A549 (cell line): ENCODE data around the gene UQCR11. TPM values are rescaled to one million over a fixed set of nuclear protein-coding genes. Genes with fewer than 3 reads are reported as not detected.

Experiments used
- ATAC-seq, 2 experiments: fragments of 200-7000 bp in 1 of 2; fragments of >200 bp in 1 of 2; cut with Nextera tagmentation in 1 of 2; cut with Tn5 transposase in 1 of 2; 3 replicates each; pipeline versions ENCODE4 v1.8.0 to v1.9.1; 2018 to 2020; ENCODE audit warnings: mild to moderate bottlenecking in 1 of 2, moderate library complexity in 1 of 2
- CTCF ChIA-PET: fragments of 300-600 bp; sonication (Branson Sonifier 250); formaldehyde crosslinking; extraction: SDS; loops from one replicate; lab custom pipeline; 2021; ENCODE audit warnings: antibody characterized with exemption, inconsistent platforms; lab: Yijun Ruan, JAX
- POLR2A ChIA-PET: fragments of 350-600 bp; formaldehyde crosslinking; extraction: SDS; loops from one replicate; lab custom pipeline; 2021; ENCODE audit warnings: antibody characterized with exemption, inconsistent platforms; lab: Yijun Ruan, JAX
- DNase-seq, 2 experiments: peaks; one replicate each; pipeline versions ENCODE4 v3.0.0 to v3.0.0-alpha.2; 2011 to 2016; ENCODE audit warnings: low read depth in 1 of 2, low spot score in 1 of 2
- FAIRE-seq: peaks from 2 replicates; lab custom pipeline; 2011; peaks lifted over from hg19 to GRCh38; lab: Jason Lieb, UNC
- H3K27ac ChIP-seq, 2 experiments: fragments of >200 bp; sonication (Bioruptor Twin); formaldehyde crosslinking; 3 replicates each; pipeline ENCODE4 v1.5.1; 2016 to 2017
- H3K4me1 ChIP-seq: fragments of >200 bp; sonication (Bioruptor Twin); formaldehyde crosslinking; 3 replicates; pipeline ENCODE4 v1.6.1; 2016
- H3K4me2 ChIP-seq: fragments of >200 bp; sonication (Bioruptor Twin); formaldehyde crosslinking; 3 replicates; pipeline ENCODE4 v1.6.1; 2016
- H3K4me3 ChIP-seq: fragments of >200 bp; sonication (Bioruptor Twin); formaldehyde crosslinking; 3 replicates; pipeline ENCODE4 v1.5.1; 2016
- H3K9me3 ChIP-seq: fragments of >200 bp; sonication (Bioruptor Twin); formaldehyde crosslinking; 3 replicates; pipeline ENCODE4 v1.6.1; 2016
- CBX2 ChIP-seq: fragments of 200-600 bp; sonication (generic); IDR thresholded peaks from 2 replicates; pipeline ENCODE4 v1.6.1; 2016; ENCODE audit warnings: low read depth, mild to moderate bottlenecking, borderline replicate concordance
- CBX8 ChIP-seq: fragments of 200-600 bp; sonication (generic); IDR thresholded peaks from 2 replicates; pipeline ENCODE4 v1.6.1; 2016
- CEBPB ChIP-seq, 2 experiments: fragments of >200 bp in 1 of 2; sonication (Bioruptor Twin) in 1 of 2; formaldehyde crosslinking in 1 of 2; IDR thresholded peaks; 2 replicates each; pipeline ENCODE4 v1.6.1; 2012 to 2016
- CHD4 ChIP-seq: fragments of 200-600 bp; sonication (generic); IDR thresholded peaks from 2 replicates; pipeline ENCODE4 v1.6.1; 2016; ENCODE audit warnings: antibody characterized with exemption, mild to moderate bottlenecking, borderline replicate concordance
- EHF ChIP-seq: fragments of 250-450 bp; sonication (Bioruptor Pico); IDR thresholded peaks from 2 replicates; pipeline ENCODE4 v1.5.0; 2020; ENCODE audit warnings: mild to moderate bottlenecking
- EHMT2 ChIP-seq: fragments of 200-600 bp; sonication (generic); IDR thresholded peaks from 2 replicates; pipeline ENCODE4 v1.6.1; 2016; ENCODE audit warnings: antibody characterized with exemption, low read depth, mild to moderate bottlenecking, moderate library complexity
- ESRRA ChIP-seq: fragments of 150-350 bp; IDR thresholded peaks from 2 replicates; pipeline ENCODE4 v1.6.1; 2014; ENCODE audit warnings: mild to moderate bottlenecking, low read length, borderline replicate concordance
- FOSB ChIP-seq: fragments of 250-450 bp; sonication (Bioruptor Pico); IDR thresholded peaks from 2 replicates; pipeline ENCODE4 v1.5.0; 2020; ENCODE audit warnings: mild to moderate bottlenecking, moderate library complexity
- FOSL2 ChIP-seq, 2 experiments: fragments of 450-650 bp in 1 of 2; fragments of >200 bp in 1 of 2; sonication (Bioruptor Twin) in 1 of 2; formaldehyde crosslinking; IDR thresholded peaks; 2 replicates each; pipeline versions ENCODE4 v1.5.0 to v1.6.1; 2016 to 2020; ENCODE audit warnings: mild to moderate bottlenecking in 1 of 2, moderate library complexity in 1 of 2
- GATA3 ChIP-seq: IDR thresholded peaks from 2 replicates; pipeline ENCODE4 v1.6.1; 2012; ENCODE audit warnings: borderline replicate concordance
- HOXB13 ChIP-seq: fragments of 250-450 bp; sonication (Bioruptor Pico); IDR thresholded peaks from 2 replicates; pipeline ENCODE4 v1.5.0; 2020; ENCODE audit warnings: low read depth, mild to moderate bottlenecking, moderate library complexity
- JUN ChIP-seq, 2 experiments: fragments of >200 bp; sonication (Bioruptor Twin); formaldehyde crosslinking; IDR thresholded peaks; 2 replicates in 1 of 2; 3 replicates in 1 of 2; pipeline ENCODE4 v1.6.1; 2016 to 2017
- JUNB ChIP-seq: fragments of >200 bp; sonication (Bioruptor Twin); formaldehyde crosslinking; IDR thresholded peaks from 2 replicates; pipeline ENCODE4 v1.6.1; 2016
- KDM5A ChIP-seq: fragments of 200-600 bp; sonication (generic); IDR thresholded peaks from 2 replicates; pipeline ENCODE4 v1.6.1; 2016; ENCODE audit warnings: antibody characterized with exemption, mild to moderate bottlenecking
- MAFK ChIP-seq: fragments of 450-650 bp; IDR thresholded peaks from 2 replicates; pipeline ENCODE4 v1.6.1; 2014; ENCODE audit not compliant: partially characterized antibody
- NFE2L2 ChIP-seq: fragments of 150-350 bp; conservative IDR thresholded peaks from 2 replicates; pipeline ENCODE4 v1.6.1; 2014; ENCODE audit warnings: low read length
- NPAS2 ChIP-seq: fragments of 250-450 bp; sonication (Bioruptor Pico); IDR thresholded peaks from 2 replicates; pipeline ENCODE4 v1.8.0; 2022; ENCODE audit warnings: mild to moderate bottlenecking, moderate library complexity, borderline replicate concordance
- NR3C1 ChIP-seq: fragments of >200 bp; sonication (Bioruptor Twin); formaldehyde crosslinking; IDR thresholded peaks from 3 replicates; pipeline ENCODE4 v1.6.1; 2017
- POLR2AphosphoS2 ChIP-seq: conservative IDR thresholded peaks from 2 replicates; pipeline ENCODE4 v1.6.1; 2012; ENCODE audit warnings: low read length, improper control_type of control experiment, inconsistent platforms
- RAD21 ChIP-seq, 2 experiments: fragments of >200 bp in 1 of 2; sonication (Bioruptor Twin) in 1 of 2; formaldehyde crosslinking in 1 of 2; IDR thresholded peaks in 1 of 2; conservative IDR thresholded peaks in 1 of 2; 2 replicates in 1 of 2; 3 replicates in 1 of 2; pipeline ENCODE4 v1.6.1; 2012 to 2018; ENCODE audit warnings: inconsistent platforms in 1 of 2
- RCOR1 ChIP-seq: fragments of 150-350 bp; IDR thresholded peaks from 2 replicates; pipeline ENCODE4 v1.6.1; 2014; ENCODE audit warnings: antibody characterized with exemption, low read length, low read depth
- RFX5 ChIP-seq: fragments of 450-650 bp; IDR thresholded peaks from 2 replicates; pipeline ENCODE4 v1.7.1; 2014; ENCODE audit warnings: antibody characterized with exemption, mild to moderate bottlenecking, moderate library complexity
- TFCP2L1 ChIP-seq: fragments of 250-450 bp; sonication (Bioruptor Pico); IDR thresholded peaks from 2 replicates; pipeline ENCODE4 v1.5.0; 2021; ENCODE audit warnings: mild to moderate bottlenecking
- TP53 ChIP-seq: fragments of 250-450 bp; sonication (Bioruptor Pico); IDR thresholded peaks from 2 replicates; pipeline ENCODE4 v1.5.0; 2021; ENCODE audit warnings: mild to moderate bottlenecking, moderate library complexity
- ZC3H11A ChIP-seq: fragments of 450-650 bp; IDR thresholded peaks from 2 replicates; pipeline ENCODE4 v1.6.1; 2014; ENCODE audit warnings: antibody characterized with exemption, mild to moderate bottlenecking
- ZFP36 ChIP-seq: fragments of 450-650 bp; IDR thresholded peaks from 2 replicates; pipeline ENCODE4 v1.6.1; 2014; ENCODE audit warnings: borderline replicate concordance; ENCODE audit not compliant: partially characterized antibody
- ZNF302 ChIP-seq: fragments of 250-450 bp; sonication (Bioruptor Pico); IDR thresholded peaks from 2 replicates; pipeline ENCODE4 v1.9.0; 2021; ENCODE audit warnings: inconsistent platforms, mild to moderate bottlenecking, moderate library complexity
- WGBS: methylation state at CpG from one replicate; pipeline ENCODE4 v1.1.6; 2017; ENCODE audit errors: missing lambda C conversion rate; 5-methylcytosine and 5-hydroxymethylcytosine counted together
- polyA plus RNA-seq, 4 experiments: library from polyadenylated mRNA; depleted of rRNA in 3 of 4; stranded (reverse); fragments of >200 nt; fragmentation: RNase III in 1 of 4; extraction: RNeasy Plus Mini Kit Qiagen cat#74134 plus additional on column Dnase treatment in 1 of 4; gene quantifications; 2 replicates in 3 of 4; 3 replicates in 1 of 4; pipeline ENCODE4 v1.2.3, GENCODE V29; 2011 to 2017
- TF ChIP-seq, protein P1 (sequence below): fragments of >200 bp; sonication (Bioruptor Twin); formaldehyde crosslinking; IDR thresholded peaks from 3 replicates; pipeline ENCODE4 v1.6.1; 2016
- TF ChIP-seq, protein P2 (sequence below): fragments of 200-600 bp; sonication (generic); IDR thresholded peaks from 2 replicates; pipeline ENCODE4 v1.6.1; 2016; ENCODE audit warnings: antibody characterized with exemption, mild to moderate bottlenecking, moderate library complexity
- TF ChIP-seq, protein P3 (sequence below): fragments of 150-350 bp; IDR thresholded peaks from 2 replicates; pipeline ENCODE4 v1.6.1; 2014; ENCODE audit warnings: low read depth, mild to moderate bottlenecking, low read length
- TF ChIP-seq, protein P4 (sequence below): fragments of >200 bp; sonication (Bioruptor Twin); formaldehyde crosslinking; IDR thresholded peaks from 3 replicates; pipeline ENCODE4 v1.5.1; 2016

Gene UQCR11
- polyA plus RNA-seq, 2 of the 4 experiments (the other 2 are of a cell fraction), result 111 to 152 TPM

DNA sequence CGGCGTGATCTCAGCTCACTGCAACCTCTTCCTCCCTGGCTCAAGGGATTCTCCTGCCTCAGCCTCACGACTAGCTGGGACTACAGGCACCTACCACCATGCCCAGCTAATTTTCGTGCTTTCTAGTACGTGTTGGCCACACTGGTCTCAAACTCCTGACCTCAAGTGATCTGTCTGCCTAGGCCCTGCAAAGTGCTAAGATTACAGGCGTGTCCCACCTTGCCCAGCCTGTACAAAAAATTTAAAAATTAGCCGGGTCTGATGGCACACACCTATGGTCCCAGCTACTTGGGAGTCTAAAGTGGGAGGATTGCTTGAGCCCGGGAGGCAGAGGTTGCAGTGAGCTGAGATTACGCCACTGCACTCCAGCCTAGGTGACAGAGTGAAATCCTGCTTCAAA, 32.5 kb downstream of the UQCR11 start:
- H3K4me2 ChIP-seq, result no peak overlapping the region
- ATAC-seq (no peak), FAIRE-seq (no peak), DNase-seq (no peak)
- WGBS, result 83% methylated on average over 8 of the region's 9 CpGs
- no peak overlapping the region for H3K4me3 ChIP-seq
- H3K4me1 ChIP-seq, result peaks cover 4% of the 10 kb centered on the region; the same call in 1 of the 3 replicates
- H3K27ac ChIP-seq, result no peak overlapping the region
- POLR2A ChIA-PET, result no interaction called here
- H3K9me3 ChIP-seq, result no peaks in the 10 kb centered on the region
- CTCF ChIA-PET, result no interaction called here
- TF ChIP-seq, protein P1, sequence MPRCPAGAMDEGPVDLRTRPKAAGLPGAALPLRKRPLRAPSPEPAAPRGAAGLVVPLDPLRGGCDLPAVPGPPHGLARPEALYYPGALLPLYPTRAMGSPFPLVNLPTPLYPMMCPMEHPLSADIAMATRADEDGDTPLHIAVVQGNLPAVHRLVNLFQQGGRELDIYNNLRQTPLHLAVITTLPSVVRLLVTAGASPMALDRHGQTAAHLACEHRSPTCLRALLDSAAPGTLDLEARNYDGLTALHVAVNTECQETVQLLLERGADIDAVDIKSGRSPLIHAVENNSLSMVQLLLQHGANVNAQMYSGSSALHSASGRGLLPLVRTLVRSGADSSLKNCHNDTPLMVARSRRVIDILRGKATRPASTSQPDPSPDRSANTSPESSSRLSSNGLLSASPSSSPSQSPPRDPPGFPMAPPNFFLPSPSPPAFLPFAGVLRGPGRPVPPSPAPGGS, result no peak
- TF ChIP-seq POLR2AphosphoS2 (no peak), MAFK (no peak), TP53 (CRISPR knock-in tag) (no peak), CBX2 (no peak), EHMT2 (no peak), NR3C1 (no peak), NPAS2 (no peak), CBX8 (no peak), NFE2L2 (no peak), KDM5A (no peak), TFCP2L1 (CRISPR knock-in tag) (no peak), GATA3 (no peak), CEBPB (IDR thresholded peaks at IDR 0.05) (no peak), FOSL2 (IDR thresholded peaks at IDR 0.05) (no peak), FOSL2 (CRISPR knock-in tag; IDR thresholded peaks at IDR 0.05) (no peak), ZNF302 (CRISPR knock-in tag) (no peak), RFX5 (no peak)
- TF ChIP-seq, protein P2, sequence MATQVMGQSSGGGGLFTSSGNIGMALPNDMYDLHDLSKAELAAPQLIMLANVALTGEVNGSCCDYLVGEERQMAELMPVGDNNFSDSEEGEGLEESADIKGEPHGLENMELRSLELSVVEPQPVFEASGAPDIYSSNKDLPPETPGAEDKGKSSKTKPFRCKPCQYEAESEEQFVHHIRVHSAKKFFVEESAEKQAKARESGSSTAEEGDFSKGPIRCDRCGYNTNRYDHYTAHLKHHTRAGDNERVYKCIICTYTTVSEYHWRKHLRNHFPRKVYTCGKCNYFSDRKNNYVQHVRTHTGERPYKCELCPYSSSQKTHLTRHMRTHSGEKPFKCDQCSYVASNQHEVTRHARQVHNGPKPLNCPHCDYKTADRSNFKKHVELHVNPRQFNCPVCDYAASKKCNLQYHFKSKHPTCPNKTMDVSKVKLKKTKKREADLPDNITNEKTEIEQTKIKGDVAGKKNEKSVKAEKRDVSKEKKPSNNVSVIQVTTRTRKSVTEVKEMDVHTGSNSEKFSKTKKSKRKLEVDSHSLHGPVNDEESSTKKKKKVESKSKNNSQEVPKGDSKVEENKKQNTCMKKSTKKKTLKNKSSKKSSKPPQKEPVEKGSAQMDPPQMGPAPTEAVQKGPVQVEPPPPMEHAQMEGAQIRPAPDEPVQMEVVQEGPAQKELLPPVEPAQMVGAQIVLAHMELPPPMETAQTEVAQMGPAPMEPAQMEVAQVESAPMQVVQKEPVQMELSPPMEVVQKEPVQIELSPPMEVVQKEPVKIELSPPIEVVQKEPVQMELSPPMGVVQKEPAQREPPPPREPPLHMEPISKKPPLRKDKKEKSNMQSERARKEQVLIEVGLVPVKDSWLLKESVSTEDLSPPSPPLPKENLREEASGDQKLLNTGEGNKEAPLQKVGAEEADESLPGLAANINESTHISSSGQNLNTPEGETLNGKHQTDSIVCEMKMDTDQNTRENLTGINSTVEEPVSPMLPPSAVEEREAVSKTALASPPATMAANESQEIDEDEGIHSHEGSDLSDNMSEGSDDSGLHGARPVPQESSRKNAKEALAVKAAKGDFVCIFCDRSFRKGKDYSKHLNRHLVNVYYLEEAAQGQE, result no peak

DNA sequence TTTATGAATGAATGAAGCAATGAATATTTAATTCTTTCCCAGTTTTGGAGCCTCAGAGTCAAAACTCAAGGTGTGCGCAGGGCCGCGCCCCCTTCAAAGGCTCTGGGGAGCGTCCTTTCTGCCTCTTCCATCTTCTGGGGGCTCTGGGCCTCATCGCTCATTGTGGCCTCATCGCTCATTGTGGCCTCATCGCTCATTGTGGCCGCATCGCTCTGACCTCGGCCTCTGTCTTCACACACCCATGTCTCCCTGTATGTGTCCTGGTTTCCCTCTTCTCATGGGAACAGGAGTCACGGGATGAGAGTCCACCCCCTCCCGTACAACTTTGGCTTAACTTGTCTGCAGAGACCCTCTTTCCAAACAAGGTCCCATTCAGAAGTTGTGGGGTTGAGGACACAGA, 33.9 kb downstream of the UQCR11 start:
- DNase-seq (no peak), FAIRE-seq (no peak), ATAC-seq (no peak)
- H3K4me1 ChIP-seq, result peaks cover 4% of the 10 kb centered on the region; the same call in 1 of the 3 replicates
- WGBS, result 91% methylated on average over 12 of the region's 12 CpGs
- ChIA-PET POLR2A (no interaction called here), CTCF (no interaction called here)
- no peak overlapping the region for H3K4me2 ChIP-seq
- TF ChIP-seq, protein P3, sequence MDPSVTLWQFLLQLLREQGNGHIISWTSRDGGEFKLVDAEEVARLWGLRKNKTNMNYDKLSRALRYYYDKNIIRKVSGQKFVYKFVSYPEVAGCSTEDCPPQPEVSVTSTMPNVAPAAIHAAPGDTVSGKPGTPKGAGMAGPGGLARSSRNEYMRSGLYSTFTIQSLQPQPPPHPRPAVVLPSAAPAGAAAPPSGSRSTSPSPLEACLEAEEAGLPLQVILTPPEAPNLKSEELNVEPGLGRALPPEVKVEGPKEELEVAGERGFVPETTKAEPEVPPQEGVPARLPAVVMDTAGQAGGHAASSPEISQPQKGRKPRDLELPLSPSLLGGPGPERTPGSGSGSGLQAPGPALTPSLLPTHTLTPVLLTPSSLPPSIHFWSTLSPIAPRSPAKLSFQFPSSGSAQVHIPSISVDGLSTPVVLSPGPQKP, result no peak
- TF ChIP-seq RAD21 (conservative IDR thresholded peaks at IDR 0.05 in 1 of 2, IDR thresholded peaks at IDR 0.05 in 1 of 2) (no peak), ZFP36 (no peak), CBX8 (no peak), CEBPB (IDR thresholded peaks at IDR 0.05) (no peak), FOSB (CRISPR knock-in tag) (no peak), EHF (CRISPR knock-in tag) (no peak), CHD4 (no peak), KDM5A (no peak), JUNB (no peak), ESRRA (no peak), ZC3H11A (no peak), ZNF302 (CRISPR knock-in tag) (no peak), HOXB13 (CRISPR knock-in tag) (no peak), JUN (IDR thresholded peaks at IDR 0.05) (no peak), POLR2AphosphoS2 (no peak), RCOR1 (no peak)
- TF ChIP-seq, protein P4, sequence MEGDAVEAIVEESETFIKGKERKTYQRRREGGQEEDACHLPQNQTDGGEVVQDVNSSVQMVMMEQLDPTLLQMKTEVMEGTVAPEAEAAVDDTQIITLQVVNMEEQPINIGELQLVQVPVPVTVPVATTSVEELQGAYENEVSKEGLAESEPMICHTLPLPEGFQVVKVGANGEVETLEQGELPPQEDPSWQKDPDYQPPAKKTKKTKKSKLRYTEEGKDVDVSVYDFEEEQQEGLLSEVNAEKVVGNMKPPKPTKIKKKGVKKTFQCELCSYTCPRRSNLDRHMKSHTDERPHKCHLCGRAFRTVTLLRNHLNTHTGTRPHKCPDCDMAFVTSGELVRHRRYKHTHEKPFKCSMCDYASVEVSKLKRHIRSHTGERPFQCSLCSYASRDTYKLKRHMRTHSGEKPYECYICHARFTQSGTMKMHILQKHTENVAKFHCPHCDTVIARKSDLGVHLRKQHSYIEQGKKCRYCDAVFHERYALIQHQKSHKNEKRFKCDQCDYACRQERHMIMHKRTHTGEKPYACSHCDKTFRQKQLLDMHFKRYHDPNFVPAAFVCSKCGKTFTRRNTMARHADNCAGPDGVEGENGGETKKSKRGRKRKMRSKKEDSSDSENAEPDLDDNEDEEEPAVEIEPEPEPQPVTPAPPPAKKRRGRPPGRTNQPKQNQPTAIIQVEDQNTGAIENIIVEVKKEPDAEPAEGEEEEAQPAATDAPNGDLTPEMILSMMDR, result no peak
- H3K27ac ChIP-seq, result no peak overlapping the region
- no peak overlapping the region for H3K4me3 ChIP-seq
- H3K9me3 ChIP-seq, result no peaks in the 10 kb centered on the region
